Panc1 (cell line): Measurements from ENCODE around the gene ATP13A1.
"Not testable (repeated sequence)": the region's sequence is repeated elsewhere in the genome, so short reads cannot be mapped to it uniquely, and the experiment has no call there.

ENCODE experiments used
- POLR2AphosphoS5 ChIP-seq: IDR thresholded peaks from 2 replicates; pipeline ENCODE4 v1.6.1; 2012; ENCODE audit warnings: mild to moderate bottlenecking, low read depth, low read length, moderate library complexity
- REST ChIP-seq, 2 experiments: IDR thresholded peaks; 2 replicates each; pipeline ENCODE4 v1.6.1; 2011 to 2012; ENCODE audit warnings: low read depth in 2 of 2, control low read depth in 1 of 2, low read length in 1 of 2, mild to moderate bottlenecking in 1 of 2, moderate library complexity in 1 of 2; ENCODE audit not compliant: insufficient read depth in 1 of 2
- SIN3A ChIP-seq: IDR thresholded peaks from 2 replicates; pipeline ENCODE4 v1.6.1; 2012; ENCODE audit warnings: low read depth, mild to moderate bottlenecking, low read length, moderate library complexity, borderline replicate concordance; ENCODE audit not compliant: insufficient read depth
- TCF7L2 ChIP-seq: IDR thresholded peaks from 2 replicates; pipeline ENCODE4 v1.6.1; 2011; ENCODE audit warnings: mild to moderate bottlenecking, low read depth, low read length, inconsistent platforms
- TF ChIP-seq, protein P1 (sequence below): fragments of 450-650 bp; IDR thresholded peaks from 2 replicates; pipeline ENCODE4 v1.5.1; 2017; ENCODE audit warnings: mild to moderate bottlenecking

DNA sequence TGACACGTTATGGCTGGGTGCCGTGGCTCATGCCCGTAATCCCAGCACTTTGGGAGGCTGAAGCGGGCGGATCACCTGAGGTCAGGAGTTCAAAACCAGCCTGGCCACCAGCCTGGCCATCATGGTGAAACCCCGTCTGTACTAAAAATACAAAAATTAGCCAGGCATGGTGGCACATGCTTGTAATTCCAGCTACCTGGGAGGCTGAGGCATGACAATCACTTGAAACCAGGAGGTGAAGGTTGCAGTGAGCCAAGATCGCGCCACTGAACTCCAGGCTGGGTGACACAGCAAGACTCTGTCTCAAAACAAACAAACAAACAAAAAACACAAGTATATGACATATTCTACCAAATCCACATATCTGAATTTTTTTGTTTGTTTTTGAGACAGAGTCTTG lies 56.8 kb downstream of the ATP13A1 start:
- TF ChIP-seq REST (IDR thresholded peaks at IDR 0.05; ENCODE audit: insufficient read depth in 1 of 2, low read depth in 2 of 2, low read length in 1 of 2); POLR2AphosphoS5; SIN3A; TCF7L2: not testable (repeated sequence)
- TF ChIP-seq, protein P1, sequence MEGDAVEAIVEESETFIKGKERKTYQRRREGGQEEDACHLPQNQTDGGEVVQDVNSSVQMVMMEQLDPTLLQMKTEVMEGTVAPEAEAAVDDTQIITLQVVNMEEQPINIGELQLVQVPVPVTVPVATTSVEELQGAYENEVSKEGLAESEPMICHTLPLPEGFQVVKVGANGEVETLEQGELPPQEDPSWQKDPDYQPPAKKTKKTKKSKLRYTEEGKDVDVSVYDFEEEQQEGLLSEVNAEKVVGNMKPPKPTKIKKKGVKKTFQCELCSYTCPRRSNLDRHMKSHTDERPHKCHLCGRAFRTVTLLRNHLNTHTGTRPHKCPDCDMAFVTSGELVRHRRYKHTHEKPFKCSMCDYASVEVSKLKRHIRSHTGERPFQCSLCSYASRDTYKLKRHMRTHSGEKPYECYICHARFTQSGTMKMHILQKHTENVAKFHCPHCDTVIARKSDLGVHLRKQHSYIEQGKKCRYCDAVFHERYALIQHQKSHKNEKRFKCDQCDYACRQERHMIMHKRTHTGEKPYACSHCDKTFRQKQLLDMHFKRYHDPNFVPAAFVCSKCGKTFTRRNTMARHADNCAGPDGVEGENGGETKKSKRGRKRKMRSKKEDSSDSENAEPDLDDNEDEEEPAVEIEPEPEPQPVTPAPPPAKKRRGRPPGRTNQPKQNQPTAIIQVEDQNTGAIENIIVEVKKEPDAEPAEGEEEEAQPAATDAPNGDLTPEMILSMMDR, result not testable (repeated sequence)
